CD14-positive monocyte (primary cell): ENCODE results near the gene DENND1A. TPM values are rescaled to one million over a fixed set of nuclear protein-coding genes. Genes with fewer than 3 reads are reported as not detected.

Experiments
- DNase-seq, 3 donors: peaks; one replicate each; pipeline ENCODE4 v3.0.0-alpha.2; 2011 to 2022
- H2AFZ ChIP-seq: 2 replicates; pipeline ENCODE4 v1.6.0; 2012; ENCODE audit warnings: mild to moderate bottlenecking, low read depth, low read length, inconsistent platforms; ENCODE audit not compliant: insufficient read depth, poor library complexity, severe bottlenecking
- H3K27ac ChIP-seq, 2 donors: 1 replicate in 1 of 2; 2 replicates in 1 of 2; pipeline ENCODE4 v1.5.1; 2012 to 2013; ENCODE audit warnings: low read length in 2 of 2, control low read depth in 1 of 2, inconsistent platforms in 1 of 2, low read depth in 1 of 2, mild to moderate bottlenecking in 1 of 2
- H3K27me3 ChIP-seq, 2 donors: one replicate each; pipeline versions ENCODE4 v1.6.0 to v1.6.1; 2011 to 2013; ENCODE audit warnings: low read length in 2 of 2; ENCODE audit not compliant: control insufficient read depth in 2 of 2, insufficient read depth in 2 of 2
- H3K36me3 ChIP-seq, 2 donors: replicated peaks in 1 of 2; 1 replicate in 1 of 2; 2 replicates in 1 of 2; pipeline versions ENCODE4 v1.5.1 to v1.6.1; 2012 to 2013; ENCODE audit warnings: low read length in 2 of 2, control low read depth in 1 of 2, inconsistent platforms in 1 of 2, mild to moderate bottlenecking in 1 of 2; ENCODE audit not compliant: insufficient read depth in 2 of 2, control insufficient read depth in 1 of 2
- H3K4me1 ChIP-seq, 2 donors: 1 replicate in 1 of 2; 2 replicates in 1 of 2; pipeline versions ENCODE4 v1.5.1 to v1.6.1; 2012 to 2013; ENCODE audit warnings: low read length in 2 of 2, control low read depth in 1 of 2, inconsistent platforms in 1 of 2, mild to moderate bottlenecking in 1 of 2, moderate library complexity in 1 of 2; ENCODE audit not compliant: insufficient read depth in 2 of 2, control insufficient read depth in 1 of 2
- H3K4me2 ChIP-seq: replicated peaks from 2 replicates; pipeline ENCODE3; 2012; ENCODE audit warnings: low read length, moderate library complexity, mild to moderate bottlenecking; ENCODE audit not compliant: poor library complexity, severe bottlenecking; ENCODE audit errors: extremely low read depth
- H3K4me3 ChIP-seq, 3 experiments: fragments of 200-600 bp in 1 of 3; sonication (generic) in 1 of 3; replicated peaks in 1 of 3; 1 replicate in 2 of 3; 2 replicates in 1 of 3; pipeline ENCODE4 v1.5.1; 2011 to 2013; ENCODE audit warnings: low read length in 3 of 3, mild to moderate bottlenecking in 3 of 3, control low read depth in 2 of 3, low read depth in 2 of 3, inconsistent platforms in 1 of 3, moderate library complexity in 1 of 3
- H3K79me2 ChIP-seq: 2 replicates; pipeline ENCODE4 v1.6.0; 2012; ENCODE audit warnings: mild to moderate bottlenecking, control low read depth, inconsistent platforms, low read length, moderate library complexity; ENCODE audit not compliant: insufficient read depth
- H3K9ac ChIP-seq: 2 replicates; pipeline ENCODE4 v1.6.0; 2017; ENCODE audit warnings: low read length, mild to moderate bottlenecking; ENCODE audit not compliant: insufficient read depth, poor library complexity, severe bottlenecking
- H3K9me3 ChIP-seq, 2 donors: replicated peaks in 1 of 2; 1 replicate in 1 of 2; 2 replicates in 1 of 2; pipeline versions ENCODE4 v1.5.1 to v1.6.1; 2012 to 2013; ENCODE audit warnings: low read length in 2 of 2, control low read depth in 1 of 2; ENCODE audit not compliant: control insufficient read depth in 1 of 2, insufficient read depth in 1 of 2
- H4K20me1 ChIP-seq: 2 replicates; pipeline ENCODE4 v1.6.0; 2012; ENCODE audit warnings: mild to moderate bottlenecking, low read length, control low read depth, moderate library complexity; ENCODE audit not compliant: insufficient read depth
- H3K27ac Mint-ChIP-seq, 7 donors: one replicate each; pipeline ENCODE4 v1.8.0; 2020; ENCODE audit warnings: mild to moderate bottlenecking in 7 of 7, mixed read lengths in 7 of 7, moderate library complexity in 6 of 7, inconsistent platforms in 2 of 7
- H3K27me3 Mint-ChIP-seq, 3 donors: one replicate each; pipeline ENCODE4 v1.8.0; 2021 to 2022; ENCODE audit warnings: low read depth in 3 of 3, mild to moderate bottlenecking in 3 of 3, mixed read lengths in 3 of 3, moderate library complexity in 3 of 3, inconsistent platforms in 1 of 3
- H3K36me3 Mint-ChIP-seq, 2 donors: one replicate each; pipeline ENCODE4 v1.8.0; 2020; ENCODE audit warnings: mixed read lengths in 2 of 2, inconsistent platforms in 1 of 2, mild to moderate bottlenecking in 1 of 2
- H3K4me1 Mint-ChIP-seq: one replicate; pipeline ENCODE4 v1.8.0; 2020; ENCODE audit warnings: mild to moderate bottlenecking, mixed read lengths
- H3K4me3 Mint-ChIP-seq, 2 donors: one replicate each; pipeline ENCODE4 v1.8.0; 2020; ENCODE audit warnings: mild to moderate bottlenecking in 2 of 2, mixed read lengths in 2 of 2, moderate library complexity in 1 of 2
- H3K9me3 Mint-ChIP-seq, 7 donors: one replicate each; pipeline ENCODE4 v1.8.0; 2020 to 2022; ENCODE audit warnings: mixed read lengths in 7 of 7, mild to moderate bottlenecking in 6 of 7, moderate library complexity in 6 of 7, inconsistent platforms in 2 of 7
- WGBS: methylation state at CpG from one replicate; pipeline ENCODE4 v1.1.5; 2013; ENCODE audit warnings: missing lambda C conversion rate; ENCODE audit not compliant: insufficient coverage; 5-methylcytosine and 5-hydroxymethylcytosine counted together
- intact Hi-C, 2 donors: fragments of 100-400 bp; cut with micrococcal nuclease; formaldehyde crosslinking; loops; one replicate each; pipeline versions ENCODE4 v1.15.0 to v1.15.1; 2023
- polyA plus RNA-seq, 3 donors: library from polyadenylated mRNA; depleted of rRNA in 1 of 3; unstranded in 2 of 3; stranded (reverse) in 1 of 3; fragments of 300-500 nt in 2 of 3; fragments of >200 nt in 1 of 3; fragmentation: Illumina TruSeq in 2 of 3; gene quantifications; 1 replicate in 2 of 3; 2 replicates in 1 of 3; pipeline ENCODE4 v1.2.3, GENCODE V29; 2012 to 2021
- TF ChIP-seq, protein P1 (sequence below): fragments of 200-600 bp; IDR thresholded peaks from one replicate; pipeline ENCODE4 v1.8.0; 2022; ENCODE audit warnings: antibody characterized with exemption, mild to moderate bottlenecking

The DENND1A gene
- polyA plus RNA-seq, 3 donors, result 24.8 to 73.0 (median 29.4) TPM

DNA sequence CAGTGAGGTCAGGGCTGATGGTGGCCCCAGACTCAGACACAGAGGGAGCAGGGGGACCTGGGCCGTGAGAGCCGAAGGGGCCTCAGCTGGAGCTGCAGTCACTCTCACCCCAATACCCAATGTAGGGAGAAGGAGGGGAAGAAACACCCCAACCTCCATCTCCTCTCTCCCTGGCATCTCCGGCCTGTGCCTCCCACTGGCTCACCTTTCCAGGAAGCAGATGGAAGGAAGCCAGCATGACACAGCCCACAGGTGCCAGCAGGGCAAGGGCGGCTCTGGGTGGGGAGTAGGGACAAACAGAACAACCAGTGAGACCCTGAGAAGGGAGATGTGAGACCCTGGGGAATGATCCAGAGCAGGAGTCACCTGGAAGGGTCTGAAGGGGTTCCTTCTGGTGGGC, 576.9 kb downstream of the DENND1A start:
- Histone ChIP-seq H3K4me3 (no peak overlapping the region), H3K9ac (no peak overlapping the region), H3K27ac (no peak overlapping the region), H3K36me3 (no peaks in the 10 kb centered on the region), H2AFZ (no peak overlapping the region), H3K4me2 (no peak overlapping the region), H3K9me3 (no peaks in the 10 kb centered on the region), H4K20me1 (no peaks in the 10 kb centered on the region), H3K27me3 (no peaks in the 10 kb centered on the region), H3K79me2 (no peaks in the 10 kb centered on the region), H3K4me1 (peaks cover 0 to 4% of the 10 kb centered on the region in 2 donors)
- peaks cover 10% of the 10 kb centered on the region in 3 donors for H3K27me3 Mint-ChIP-seq
- TF ChIP-seq, protein P1, sequence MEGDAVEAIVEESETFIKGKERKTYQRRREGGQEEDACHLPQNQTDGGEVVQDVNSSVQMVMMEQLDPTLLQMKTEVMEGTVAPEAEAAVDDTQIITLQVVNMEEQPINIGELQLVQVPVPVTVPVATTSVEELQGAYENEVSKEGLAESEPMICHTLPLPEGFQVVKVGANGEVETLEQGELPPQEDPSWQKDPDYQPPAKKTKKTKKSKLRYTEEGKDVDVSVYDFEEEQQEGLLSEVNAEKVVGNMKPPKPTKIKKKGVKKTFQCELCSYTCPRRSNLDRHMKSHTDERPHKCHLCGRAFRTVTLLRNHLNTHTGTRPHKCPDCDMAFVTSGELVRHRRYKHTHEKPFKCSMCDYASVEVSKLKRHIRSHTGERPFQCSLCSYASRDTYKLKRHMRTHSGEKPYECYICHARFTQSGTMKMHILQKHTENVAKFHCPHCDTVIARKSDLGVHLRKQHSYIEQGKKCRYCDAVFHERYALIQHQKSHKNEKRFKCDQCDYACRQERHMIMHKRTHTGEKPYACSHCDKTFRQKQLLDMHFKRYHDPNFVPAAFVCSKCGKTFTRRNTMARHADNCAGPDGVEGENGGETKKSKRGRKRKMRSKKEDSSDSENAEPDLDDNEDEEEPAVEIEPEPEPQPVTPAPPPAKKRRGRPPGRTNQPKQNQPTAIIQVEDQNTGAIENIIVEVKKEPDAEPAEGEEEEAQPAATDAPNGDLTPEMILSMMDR, result no peak
- no peaks in the 10 kb centered on the region for H3K9me3 Mint-ChIP-seq
- H3K4me1 Mint-ChIP-seq, result peaks cover 8% of the 10 kb centered on the region
- H3K27ac Mint-ChIP-seq, result no peak overlapping the region
- H3K4me3 Mint-ChIP-seq, result no peak overlapping the region
- H3K36me3 Mint-ChIP-seq, result no peaks in the 10 kb centered on the region
- WGBS, result 50% methylated on average over 1 of the region's 4 CpGs
- intact Hi-C loops, result no loop called here
- no peak for DNase-seq

DNA sequence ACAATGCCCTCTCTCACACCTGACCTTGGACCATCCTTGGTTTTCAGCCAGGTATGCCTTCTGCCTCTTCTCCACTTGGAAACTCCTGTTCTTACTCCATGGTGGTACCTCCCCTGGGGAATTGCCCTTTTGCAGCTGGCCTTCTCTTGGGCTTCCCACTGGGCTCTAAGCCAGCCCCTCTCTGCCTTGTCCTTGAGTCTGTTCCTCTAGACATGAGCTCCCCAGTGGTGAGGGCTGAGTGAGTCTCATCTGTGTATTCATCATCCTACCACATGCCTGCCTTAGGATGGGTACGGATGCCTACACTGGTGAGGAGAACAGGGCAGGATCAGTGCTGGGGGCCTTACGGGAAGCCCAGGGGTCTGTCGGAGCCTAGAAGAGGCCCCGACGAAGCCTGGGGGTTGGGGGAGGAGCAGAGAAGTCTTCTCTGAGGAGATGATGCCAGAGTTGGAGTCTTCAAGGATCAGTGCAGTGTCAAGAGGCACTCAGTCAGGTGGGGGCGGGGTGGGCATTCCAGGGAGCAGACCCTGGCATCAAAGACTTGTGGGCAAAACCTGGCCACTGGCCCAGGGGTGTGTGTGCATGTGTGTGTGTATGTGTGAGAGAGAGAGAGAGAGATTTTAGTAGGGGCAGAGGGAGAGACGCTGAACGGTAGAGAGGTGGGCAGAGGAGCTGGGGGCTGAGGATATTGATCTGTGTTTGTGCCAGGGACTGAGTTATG, 579.2 kb downstream of the DENND1A start:
- Mint-ChIP-seq H3K27ac (no peak overlapping the region), H3K36me3 (no peaks in the 10 kb centered on the region), H3K4me1 (peaks cover 8% of the 10 kb centered on the region), H3K9me3 (no peaks in the 10 kb centered on the region), H3K4me3 (no peak overlapping the region), H3K27me3 (peaks cover 8 to 10% (median 10%) of the 10 kb centered on the region in 3 donors)
- Histone ChIP-seq H3K27ac (no peak overlapping the region), H2AFZ (no peak overlapping the region), H4K20me1 (no peaks in the 10 kb centered on the region), H3K9me3 (no peaks in the 10 kb centered on the region), H3K9ac (no peak overlapping the region), H3K4me1 (peaks cover 0 to 4% of the 10 kb centered on the region in 2 donors), H3K4me3 (no peak overlapping the region), H3K27me3 (no peaks in the 10 kb centered on the region), H3K79me2 (no peaks in the 10 kb centered on the region), H3K4me2 (no peak overlapping the region), H3K36me3 (no peaks in the 10 kb centered on the region)
- no peak for DNase-seq
- intact Hi-C loops, result loop anchor here in 1 of 2 donors (2.0 kb wide), 1 partner anchor 270 kb away; no protein-coding TSS in a partner anchor
- TF ChIP-seq, protein P1, result no peak
- WGBS, result 83% methylated on average over 8 of the region's 8 CpGs
